Muscle layer of duodenum (tissue), 2 donors: ENCODE results near the gene EIF5.
A peak's percentile ranks its signal among the peaks of the same experiment; 100 is the strongest.

Experiments used
- H3K27ac ChIP-seq: one replicate; pipeline ENCODE4 v1.7.0; 2013; ENCODE audit warnings: mild to moderate bottlenecking, low read length
- H3K27me3 ChIP-seq: one replicate; pipeline ENCODE4 v1.7.0; 2013; ENCODE audit warnings: low read depth, mild to moderate bottlenecking, control low read depth, low read length
- H3K36me3 ChIP-seq, 2 donors: one replicate each; pipeline ENCODE4 v1.7.0; 2013; ENCODE audit warnings: low read length in 2 of 2, control low read depth in 1 of 2, mild to moderate bottlenecking in 1 of 2; ENCODE audit not compliant: insufficient read depth in 2 of 2, control insufficient read depth in 1 of 2
- H3K4me1 ChIP-seq, 2 donors: one replicate each; pipeline ENCODE4 v1.7.0; 2013; ENCODE audit warnings: low read length in 2 of 2, mild to moderate bottlenecking in 2 of 2, control low read depth in 1 of 2, moderate library complexity in 1 of 2; ENCODE audit not compliant: insufficient read depth in 2 of 2, control insufficient read depth in 1 of 2
- H3K4me3 ChIP-seq, 2 donors: one replicate each; pipeline ENCODE4 v1.7.0; 2013; ENCODE audit warnings: low read length in 2 of 2, low read depth in 1 of 2, mild to moderate bottlenecking in 1 of 2
- H3K9me3 ChIP-seq, 2 donors: one replicate each; pipeline ENCODE4 v1.7.0; 2013; ENCODE audit warnings: low read length in 2 of 2, control low read depth in 1 of 2, mild to moderate bottlenecking in 1 of 2; ENCODE audit not compliant: control insufficient read depth in 1 of 2
- donor health status: healthy.

Gene EIF5

GRCh38 chr14:103333754-103334643 is at the start of gene EIF5:
TSS of gene EIF5 (plus strand) at chr14:103334237. CDS start at chr14:103335861, 1,624 bp downstream.
- Histone ChIP-seq H3K4me3 (peak within 1 kb of the TSS; percentile 89 to 95), H3K4me1 (peaks cover 9 to 25% of the 10 kb centered on the region in 2 donors), H3K27me3 (no peaks in the 10 kb centered on the region), H3K9me3 (no peaks in the 10 kb centered on the region), H3K36me3 (peaks cover 37 to 49% of the 10 kb centered on the region in 2 donors), H3K27ac (peak within 1 kb of the TSS; percentile 99)

DNA sequence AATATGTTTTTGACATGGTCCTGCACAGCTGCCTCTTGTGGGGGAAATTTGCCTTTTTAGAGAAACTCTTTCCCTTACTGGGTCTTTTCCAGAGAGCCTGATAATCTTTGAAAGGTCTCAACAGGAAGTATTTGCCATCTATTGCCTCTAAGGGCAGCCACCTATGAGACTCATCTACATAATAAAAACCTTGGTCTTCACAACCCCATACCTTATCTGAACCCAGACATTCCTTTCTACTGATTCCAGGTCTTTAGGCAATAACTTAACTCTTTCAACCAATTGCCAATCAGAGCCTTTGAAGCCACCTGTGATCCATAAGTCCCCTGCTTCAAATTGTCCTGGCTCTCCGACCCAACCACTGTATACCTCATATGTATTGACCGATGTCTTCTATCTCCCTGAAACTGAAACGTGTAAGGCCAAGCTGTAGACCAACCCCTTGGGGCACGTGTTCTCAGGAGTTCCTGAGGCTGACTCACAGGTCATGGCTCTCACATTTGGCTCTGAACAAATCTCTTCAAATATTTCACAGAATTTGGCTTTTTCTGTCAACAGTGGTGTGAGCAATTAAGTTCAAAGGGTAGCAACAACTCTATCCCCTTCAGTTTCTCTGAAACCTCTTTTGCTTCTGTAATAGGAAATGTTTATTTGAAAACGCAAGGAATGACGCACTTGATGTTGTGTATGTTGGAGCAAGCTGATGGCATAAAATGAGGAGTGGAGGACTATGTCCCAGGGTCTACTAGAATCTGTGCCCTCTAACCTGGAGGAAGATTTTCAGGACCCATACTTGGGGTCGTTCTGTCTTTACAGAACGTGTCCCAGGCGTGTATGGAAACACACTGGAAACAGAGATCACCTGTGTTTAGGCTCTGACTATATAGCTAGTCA is 49.2 kb upstream of the EIF5 start:
- Histone ChIP-seq H3K36me3 (no peaks in the 10 kb centered on the region), H3K9me3 (no peaks in the 10 kb centered on the region)

DNA sequence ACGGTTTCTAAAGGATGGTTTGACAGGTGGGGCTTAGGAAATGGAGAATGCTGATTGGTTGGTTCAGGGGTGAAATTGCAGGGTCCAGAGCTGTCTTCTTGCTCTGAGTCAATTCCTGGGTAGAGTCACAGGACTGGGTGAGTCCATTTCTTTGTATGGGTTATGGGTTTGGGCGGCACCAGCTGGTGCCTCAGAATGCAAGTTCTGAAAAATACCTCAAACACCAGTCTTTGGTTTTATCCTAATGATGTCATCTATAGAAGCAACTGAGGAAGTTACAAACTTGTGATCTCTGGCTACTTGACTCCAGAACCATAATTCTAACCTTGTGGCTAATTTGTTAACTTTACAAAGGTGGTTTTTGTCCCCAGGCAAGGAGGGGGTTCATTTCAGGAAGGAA is 47.6 kb upstream of the EIF5 start:
- Histone ChIP-seq H3K9me3 (no peaks in the 10 kb centered on the region), H3K4me3 (no peak overlapping the region), H3K4me1 (no peaks in the 10 kb centered on the region), H3K27me3 (no peaks in the 10 kb centered on the region), H3K27ac (no peak overlapping the region), H3K36me3 (no peaks in the 10 kb centered on the region)

More for the DNA sequence above, 49.2 kb upstream of the EIF5 start:
- Histone ChIP-seq H3K27ac (no peak overlapping the region), H3K4me1 (no peaks in the 10 kb centered on the region), H3K27me3 (peaks cover 6% of the 10 kb centered on the region), H3K4me3 (no peak overlapping the region)

DNA sequence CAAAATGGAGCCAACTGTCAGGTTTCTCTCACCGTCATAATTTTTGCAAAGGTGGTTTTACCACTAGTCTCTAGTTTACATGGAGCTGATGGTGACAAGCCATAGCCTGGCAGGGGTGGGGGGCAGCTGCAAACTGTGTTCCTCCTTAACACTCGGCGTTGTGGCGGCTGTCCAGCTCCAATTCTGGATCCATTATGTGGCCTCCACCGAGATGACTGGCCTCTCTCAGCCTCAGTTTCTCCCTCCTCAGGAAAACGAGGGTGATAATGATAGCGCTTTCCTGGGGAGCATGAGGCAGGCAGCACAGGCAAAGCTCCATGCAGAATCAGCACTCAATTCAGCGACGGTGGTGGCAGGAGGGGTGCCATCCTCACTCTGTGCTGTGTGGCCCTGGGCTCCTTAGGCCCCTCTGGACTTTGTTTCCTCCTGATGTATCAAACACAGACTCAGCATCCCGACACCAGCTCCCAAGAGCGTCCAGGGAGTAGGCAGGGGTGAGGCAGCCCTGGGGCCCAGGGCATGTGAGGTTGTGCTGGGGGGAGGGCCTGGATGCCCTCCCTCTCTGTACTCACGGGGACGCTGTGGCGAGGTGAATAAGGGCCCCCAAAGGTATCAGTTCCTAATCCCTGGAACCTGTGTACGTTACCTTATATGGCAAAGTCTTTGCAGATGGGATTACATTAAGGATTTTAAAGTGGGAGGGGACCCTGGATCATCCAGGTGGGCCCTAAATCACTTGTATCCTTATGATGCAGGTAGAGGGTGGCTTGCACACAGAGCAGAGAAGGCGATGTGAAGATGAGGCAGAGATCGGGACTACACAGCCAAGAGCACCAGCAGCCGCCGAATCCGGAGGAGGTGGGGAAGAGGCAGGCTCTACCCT is 46.8 kb upstream of the EIF5 start:
- Histone ChIP-seq H3K4me1 (no peaks in the 10 kb centered on the region), H3K36me3 (no peaks in the 10 kb centered on the region), H3K27ac (no peak overlapping the region), H3K9me3 (no peaks in the 10 kb centered on the region), H3K27me3 (no peaks in the 10 kb centered on the region), H3K4me3 (no peak overlapping the region)

DNA sequence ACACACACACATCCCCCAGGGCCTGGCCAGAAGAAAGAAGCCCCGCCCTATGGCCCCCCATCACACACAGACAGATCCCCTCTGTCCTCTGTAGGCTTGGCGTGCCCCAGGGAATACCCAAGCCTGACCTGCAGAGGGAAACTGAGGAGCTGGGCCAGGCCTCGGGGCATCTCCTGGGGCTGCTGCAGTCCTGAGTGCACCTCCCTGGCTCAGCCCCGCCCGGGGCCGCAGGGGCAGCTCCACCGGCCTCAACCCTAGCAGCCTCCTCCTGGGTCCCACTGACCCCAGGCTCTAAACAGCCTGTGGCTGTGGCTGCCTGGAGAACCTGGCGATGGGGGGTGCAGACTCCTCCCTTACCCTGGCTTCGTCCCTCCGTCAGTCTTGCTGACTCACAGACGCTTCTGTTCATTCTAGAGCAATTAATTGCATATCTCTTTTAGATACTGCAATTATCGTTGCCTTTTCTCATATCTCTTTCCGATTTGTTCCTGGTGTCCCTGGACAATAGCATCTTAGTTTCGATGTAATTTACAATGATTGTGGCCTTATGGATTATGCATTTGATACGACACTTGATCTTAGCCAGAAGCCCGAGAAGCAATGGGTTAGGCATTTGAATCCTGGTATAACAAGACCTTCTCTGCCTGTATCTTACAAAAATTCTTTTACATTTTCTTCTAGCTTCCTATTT is 45.8 kb upstream of the EIF5 start:
- Histone ChIP-seq H3K27ac (no peak overlapping the region), H3K4me1 (no peaks in the 10 kb centered on the region), H3K27me3 (no peaks in the 10 kb centered on the region), H3K36me3 (no peaks in the 10 kb centered on the region), H3K4me3 (no peak overlapping the region), H3K9me3 (no peaks in the 10 kb centered on the region)

- Histone ChIP-seq H3K27me3 (no peaks in the 10 kb centered on the region), H3K4me3 (no peak overlapping the region)
Observed at GRCh38 chr14:103290056-103290455, 44.0 kb upstream of the EIF5 start.

DNA sequence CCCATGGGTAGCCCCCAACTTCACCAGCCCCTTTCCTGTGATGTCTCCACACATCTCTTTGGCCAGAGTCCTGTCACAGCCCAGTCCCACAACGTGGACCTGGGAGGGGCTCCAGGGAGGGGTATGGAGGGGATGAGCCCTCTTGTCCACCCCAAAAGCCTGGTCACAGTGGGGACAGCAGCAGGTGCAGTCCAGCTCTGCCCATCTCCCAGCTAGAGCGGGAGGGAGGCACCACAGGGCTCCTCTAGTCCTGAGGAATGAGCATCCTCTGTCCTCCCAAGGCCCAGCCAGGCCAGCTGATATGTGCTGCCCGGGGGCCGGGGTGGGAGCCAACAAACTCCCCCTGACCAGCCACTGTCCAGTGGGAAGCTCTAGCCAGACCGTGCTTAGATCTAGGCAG is 43.5 kb upstream of the EIF5 start:
- no peak overlapping the region for H3K4me3 ChIP-seq
- H3K9me3 ChIP-seq: no peaks in the 10 kb centered on the region
- no peaks in the 10 kb centered on the region for H3K27me3 ChIP-seq
- no peaks in the 10 kb centered on the region for H3K36me3 ChIP-seq
- H3K27ac ChIP-seq: no peak overlapping the region
- H3K4me1 ChIP-seq: no peaks in the 10 kb centered on the region

More at GRCh38 chr14:103290056-103290455, 44.0 kb upstream of the EIF5 start:
- H3K27ac ChIP-seq: no peak overlapping the region
- H3K4me1 ChIP-seq: no peaks in the 10 kb centered on the region
- H3K36me3 ChIP-seq: no peaks in the 10 kb centered on the region
- no peaks in the 10 kb centered on the region for H3K9me3 ChIP-seq

DNA sequence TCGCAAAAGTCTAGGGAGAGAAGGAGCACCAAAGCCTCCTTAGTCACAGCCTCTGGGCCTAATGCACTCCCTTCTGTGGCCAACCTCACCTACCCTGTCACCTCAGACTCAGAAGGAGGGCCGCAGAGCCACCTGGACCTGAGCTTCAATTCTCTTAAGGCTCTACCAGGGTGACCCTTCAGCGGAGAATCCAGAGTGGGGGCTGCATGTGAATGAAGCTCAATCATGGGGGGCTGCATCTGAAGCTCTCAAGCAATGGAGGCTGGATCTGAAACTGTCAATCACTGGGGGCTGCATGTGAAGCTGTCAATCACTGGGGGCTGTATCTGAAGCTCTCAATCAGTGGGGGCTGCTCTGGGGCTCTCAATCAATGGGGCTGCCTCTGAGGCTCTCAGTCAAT is 43.1 kb upstream of the EIF5 start:
- Histone ChIP-seq H3K27ac (no peak overlapping the region), H3K36me3 (no peaks in the 10 kb centered on the region), H3K4me1 (no peaks in the 10 kb centered on the region), H3K4me3 (no peak overlapping the region), H3K27me3 (no peaks in the 10 kb centered on the region), H3K9me3 (no peaks in the 10 kb centered on the region)

- H3K4me3 ChIP-seq: no peak overlapping the region
- no peak overlapping the region for H3K27ac ChIP-seq
- no peaks in the 10 kb centered on the region for H3K36me3 ChIP-seq
- H3K9me3 ChIP-seq: no peaks in the 10 kb centered on the region
- no peaks in the 10 kb centered on the region for H3K4me1 ChIP-seq
- no peaks in the 10 kb centered on the region for H3K27me3 ChIP-seq
Observed at GRCh38 chr14:103292426-103293374, 41.3 kb upstream of the EIF5 start.

DNA sequence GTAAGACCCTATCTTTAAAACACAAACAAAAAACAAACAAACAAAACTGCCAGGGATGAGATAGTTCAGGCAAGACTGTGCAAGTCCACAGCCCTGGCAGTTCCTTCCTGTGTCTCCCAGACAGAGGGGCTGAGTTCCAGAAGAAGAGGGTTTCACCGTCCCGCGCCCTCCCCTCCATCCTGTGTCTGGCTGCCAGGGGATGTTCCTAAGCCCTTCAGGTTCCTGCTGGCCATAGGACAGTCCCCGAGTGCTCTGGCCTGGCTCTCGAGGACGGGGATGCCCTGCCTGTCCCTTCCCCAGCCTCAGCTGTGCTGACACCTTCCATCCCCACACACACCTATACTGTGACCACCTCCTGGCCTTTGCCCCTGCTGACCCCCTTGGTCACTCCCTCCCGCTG is 40.6 kb upstream of the EIF5 start:
- H3K27ac ChIP-seq: no peak overlapping the region

More for the DNA sequence above, 40.6 kb upstream of the EIF5 start:
- H3K4me3 ChIP-seq: no peak overlapping the region
- H3K27me3 ChIP-seq: no peaks in the 10 kb centered on the region
- H3K36me3 ChIP-seq: no peaks in the 10 kb centered on the region
- H3K9me3 ChIP-seq: no peaks in the 10 kb centered on the region
- H3K4me1 ChIP-seq: no peaks in the 10 kb centered on the region
